Measurements from ENCODE around the gene C18orf63. TPM values are rescaled to one million over a fixed set of nuclear protein-coding genes. Genes with fewer than 3 reads are reported as not detected.

Gene C18orf63
- polyA plus RNA-seq, 1 donor (not counting 4 experiments of a cell fraction or from before 2014, with no cell fraction given): not detected

DNA sequence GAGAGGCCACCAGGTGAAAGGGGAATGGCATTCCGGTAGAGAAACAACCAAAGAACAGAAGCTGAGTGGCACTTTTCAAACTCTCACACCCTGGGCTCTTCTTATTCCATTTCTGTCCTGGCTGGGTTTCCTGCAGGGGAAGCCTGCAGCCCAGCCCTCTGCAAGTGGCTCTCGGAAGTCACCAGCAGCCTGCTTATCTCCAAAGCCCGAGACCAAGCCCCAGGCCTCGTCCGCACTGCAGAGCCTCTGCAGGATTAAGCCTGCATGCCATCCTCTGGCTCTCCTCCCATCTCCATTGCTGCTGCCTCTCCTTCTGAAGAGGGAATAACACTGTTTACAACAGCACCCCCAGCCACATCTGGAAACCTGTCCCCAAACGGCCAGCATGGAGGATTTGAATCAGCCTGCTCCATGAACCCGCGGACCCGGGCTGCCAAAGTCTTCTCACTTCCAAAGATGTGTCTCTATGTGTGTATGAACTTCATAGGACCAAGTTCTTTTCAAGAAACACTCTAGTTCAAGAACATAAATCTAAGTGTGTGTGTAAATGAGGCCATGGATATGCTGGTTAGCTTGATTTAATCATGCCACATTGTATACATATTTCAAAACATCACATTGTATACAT, 87.3 kb downstream of the C18orf63 start:
- Histone ChIP-seq H3K9ac (ENCODE audit: control insufficient read depth, extremely low read depth, insufficient read depth, low read length) (no peak overlapping the region), H3K79me2 (ENCODE audit: control insufficient read depth, insufficient read depth, low read length) (no peaks in the 10 kb centered on the region), H2AFZ (ENCODE audit: control insufficient read depth, low read length) (no peak overlapping the region), H3K4me1 (ENCODE audit: control insufficient read depth, extremely low read depth, insufficient read depth, low read length) (no peaks in the 10 kb centered on the region), H3K9me1 (ENCODE audit: control insufficient read depth, extremely low read depth, insufficient read depth, low read length) (no peaks in the 10 kb centered on the region), H3K4me3 (ENCODE audit: control insufficient read depth in 2 of 3, extremely low read depth in 1 of 3, insufficient read depth in 2 of 3, low read depth in 1 of 3, low read length in 3 of 3) (no peak overlapping the region), H3K4me2 (ENCODE audit: control insufficient read depth, extremely low read depth, insufficient read depth, low read depth, low read length) (no peak overlapping the region), H3K9me3 (ENCODE audit: control insufficient read depth, low read depth, low read length) (no peaks in the 10 kb centered on the region), H3K27me3 (ENCODE audit: control insufficient read depth, extremely low read depth, insufficient read depth, low read length) (no peaks in the 10 kb centered on the region), H3K27ac (ENCODE audit: control insufficient read depth, insufficient read depth, low read length) (no peak overlapping the region), H4K20me1 (ENCODE audit: control insufficient read depth, extremely low read depth, insufficient read depth, low read length) (no peaks in the 10 kb centered on the region), H3K36me3 (ENCODE audit: control insufficient read depth in 2 of 2, extremely low read depth in 1 of 2, insufficient read depth in 2 of 2, low read length in 2 of 2) (no peaks in the 10 kb centered on the region)
- DNase-seq (ENCODE audit: low read depth, low spot score) (no peak), FAIRE-seq (no peak)
- dilution Hi-C loops (cut with MboI; ENCODE audit: extremely low pct_ligation_motif_present, low sequenced_read_pairs): no loop called here
- no peak for TF ChIP-seq EZH2 (IDR thresholded peaks at IDR 0.05; ENCODE audit: low read length)
- TF ChIP-seq, protein P1, sequence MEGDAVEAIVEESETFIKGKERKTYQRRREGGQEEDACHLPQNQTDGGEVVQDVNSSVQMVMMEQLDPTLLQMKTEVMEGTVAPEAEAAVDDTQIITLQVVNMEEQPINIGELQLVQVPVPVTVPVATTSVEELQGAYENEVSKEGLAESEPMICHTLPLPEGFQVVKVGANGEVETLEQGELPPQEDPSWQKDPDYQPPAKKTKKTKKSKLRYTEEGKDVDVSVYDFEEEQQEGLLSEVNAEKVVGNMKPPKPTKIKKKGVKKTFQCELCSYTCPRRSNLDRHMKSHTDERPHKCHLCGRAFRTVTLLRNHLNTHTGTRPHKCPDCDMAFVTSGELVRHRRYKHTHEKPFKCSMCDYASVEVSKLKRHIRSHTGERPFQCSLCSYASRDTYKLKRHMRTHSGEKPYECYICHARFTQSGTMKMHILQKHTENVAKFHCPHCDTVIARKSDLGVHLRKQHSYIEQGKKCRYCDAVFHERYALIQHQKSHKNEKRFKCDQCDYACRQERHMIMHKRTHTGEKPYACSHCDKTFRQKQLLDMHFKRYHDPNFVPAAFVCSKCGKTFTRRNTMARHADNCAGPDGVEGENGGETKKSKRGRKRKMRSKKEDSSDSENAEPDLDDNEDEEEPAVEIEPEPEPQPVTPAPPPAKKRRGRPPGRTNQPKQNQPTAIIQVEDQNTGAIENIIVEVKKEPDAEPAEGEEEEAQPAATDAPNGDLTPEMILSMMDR (optimal IDR thresholded peaks at IDR 0.05 in 1 of 3, IDR thresholded peaks at IDR 0.05 in 1 of 3, conservative IDR thresholded peaks at IDR 0.05 in 1 of 3; ENCODE audit: extremely low read depth in 1 of 3, insufficient read depth in 2 of 3, low read length in 3 of 3): no peak

DNA sequence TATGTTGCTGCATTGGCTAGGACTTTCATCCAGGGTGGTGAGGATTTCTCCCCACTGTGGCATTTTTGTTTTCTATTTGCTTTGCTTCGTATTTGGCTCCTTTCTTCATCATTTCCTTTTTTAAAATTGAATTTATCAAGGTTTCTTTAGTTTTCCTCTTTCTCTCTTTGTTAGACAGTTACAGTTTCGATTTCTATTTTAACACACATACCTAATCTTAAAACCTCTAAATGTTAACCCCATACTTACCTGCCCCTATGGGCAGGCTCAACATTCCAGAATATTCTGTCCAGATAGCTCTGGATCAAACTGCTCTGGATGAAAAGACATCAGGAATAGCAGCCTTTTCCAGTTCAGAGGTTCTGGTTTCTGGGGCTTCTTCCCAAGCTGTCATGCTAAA, 92.2 kb downstream of the C18orf63 start:
- H3K27me3 ChIP-seq (ENCODE audit: control insufficient read depth, extremely low read depth, insufficient read depth, low read length): no peaks in the 10 kb centered on the region
- FAIRE-seq: no peak
- TF ChIP-seq, protein P1 (optimal IDR thresholded peaks at IDR 0.05 in 1 of 3, IDR thresholded peaks at IDR 0.05 in 1 of 3, conservative IDR thresholded peaks at IDR 0.05 in 1 of 3; ENCODE audit: extremely low read depth in 1 of 3, insufficient read depth in 2 of 3, low read length in 3 of 3): no peak
- no peak for TF ChIP-seq EZH2 (IDR thresholded peaks at IDR 0.05; ENCODE audit: low read length)
- no peak overlapping the region for H3K9ac ChIP-seq (ENCODE audit: control insufficient read depth, extremely low read depth, insufficient read depth, low read length)
- H3K9me1 ChIP-seq (ENCODE audit: control insufficient read depth, extremely low read depth, insufficient read depth, low read length): no peaks in the 10 kb centered on the region
- H3K27ac ChIP-seq (ENCODE audit: control insufficient read depth, insufficient read depth, low read length): no peak overlapping the region
- H3K79me2 ChIP-seq (ENCODE audit: control insufficient read depth, insufficient read depth, low read length): no peaks in the 10 kb centered on the region
- H3K9me3 ChIP-seq (ENCODE audit: control insufficient read depth, low read depth, low read length): no peaks in the 10 kb centered on the region
- no peaks in the 10 kb centered on the region for H3K4me1 ChIP-seq (ENCODE audit: control insufficient read depth, extremely low read depth, insufficient read depth, low read length)
- H3K36me3 ChIP-seq (ENCODE audit: control insufficient read depth in 2 of 2, extremely low read depth in 1 of 2, insufficient read depth in 2 of 2, low read length in 2 of 2): no peaks in the 10 kb centered on the region
- no peaks in the 10 kb centered on the region for H4K20me1 ChIP-seq (ENCODE audit: control insufficient read depth, extremely low read depth, insufficient read depth, low read length)
- no peak overlapping the region for H3K4me3 ChIP-seq (ENCODE audit: control insufficient read depth in 2 of 3, extremely low read depth in 1 of 3, insufficient read depth in 2 of 3, low read depth in 1 of 3, low read length in 3 of 3)
- no peak overlapping the region for H3K4me2 ChIP-seq (ENCODE audit: control insufficient read depth, extremely low read depth, insufficient read depth, low read depth, low read length)
- dilution Hi-C loops (cut with MboI; ENCODE audit: extremely low pct_ligation_motif_present, low sequenced_read_pairs): no loop called here
- no peak overlapping the region for H2AFZ ChIP-seq (ENCODE audit: control insufficient read depth, low read length)
- no peak for DNase-seq (ENCODE audit: low read depth, low spot score)

Other genes starting within 250 kb of the C18orf63 start
- gene FBXO15, start 168.0 kb upstream of the C18orf63 start, polyA plus RNA-seq: 0.11 to 0.61 TPM (median 0.26 TPM) in 3 replicates
- gene TIMM21, start 167.3 kb upstream of the C18orf63 start, polyA plus RNA-seq: 42.5 to 76.0 TPM (median 58.0 TPM) in 3 replicates
- 42.2 to 49.4 TPM (median 42.6 TPM) in 3 replicates for gene CYB5A, start 23.9 kb upstream of the C18orf63 start, polyA plus RNA-seq
- not detected in 3 replicates for gene DIPK1C, start 141.5 kb downstream of the C18orf63 start, polyA plus RNA-seq
- gene CNDP2, start 180.5 kb downstream of the C18orf63 start, polyA plus RNA-seq: 126 to 156 TPM (median 134 TPM) in 3 replicates
- gene CNDP1, start 218.7 kb downstream of the C18orf63 start, polyA plus RNA-seq: not detected in 3 replicates

All from keratinocyte (primary cell).